ENCODE data around the gene C1orf159. TPM values are rescaled to one million over a fixed set of nuclear protein-coding genes. Genes with fewer than 3 reads are reported as not detected.

The C1orf159 gene
- polyA plus RNA-seq, 12 donors, result 3.5 to 11.4 (median 5.6) TPM; not detected in 1

GRCh38 chr1:1040004-1040991 is 75.6 kb downstream of the C1orf159 start:
- peak; percentile 58 for DNase-seq

GRCh38 chr1:1039145-1039910 is 76.6 kb downstream of the C1orf159 start:
- no peak for DNase-seq

- DNase-seq, result no peak
These were observed 77.2 kb downstream of the C1orf159 start for GRCh38 chr1:1038694-1039093.

GRCh38 chr1:1037366-1038327 is 78.2 kb downstream of the C1orf159 start:
- DNase-seq, result no peak

- no peak for DNase-seq
These were observed 80.5 kb downstream of the C1orf159 start for GRCh38 chr1:1035291-1035943.

GRCh38 chr1:1034439-1034781 is 81.5 kb downstream of the C1orf159 start:
- no peak for DNase-seq

GRCh38 chr1:1033731-1034438 is 82.0 kb downstream of the C1orf159 start:
- DNase-seq, result no peak

- peak; percentile 63 for DNase-seq
These were observed 82.8 kb downstream of the C1orf159 start for GRCh38 chr1:1033009-1033587.

GRCh38 chr1:1032424-1032823 is 83.5 kb downstream of the C1orf159 start:
- no peak for DNase-seq

Other genes starting within 250 kb of the C1orf159 start
- 10 to 100 TPM in 1 of 12 donors, 1 to 10 TPM in 10, not detected in 1; 2.1 to 23.0 (median 4.0) TPM for gene SAMD11, start 192.2 kb downstream of the C1orf159 start, polyA plus RNA-seq (ENCODE audit: insufficient read length in 12 of 12)
- gene NOC2L, start 156.8 kb downstream of the C1orf159 start, polyA plus RNA-seq (ENCODE audit: insufficient read length in 12 of 12), result 10 to 100 TPM in 11 of 12 donors, not detected in 1; 30.3 to 46.8 (median 38.0) TPM
- 10 to 100 TPM in 1 of 12 donors, 1 to 10 TPM in 9, not detected in 2; 2.6 to 11.4 (median 4.8) TPM for gene KLHL17, start 155.5 kb downstream of the C1orf159 start, polyA plus RNA-seq (ENCODE audit: insufficient read length in 12 of 12)
- gene PLEKHN1, start 149.6 kb downstream of the C1orf159 start, polyA plus RNA-seq (ENCODE audit: insufficient read length in 12 of 12), result 1 to 10 TPM in 3 of 12 donors, not detected in 9; 1.2 to 6.2 (median 1.4) TPM
- gene PERM1, start 134.0 kb downstream of the C1orf159 start, polyA plus RNA-seq (ENCODE audit: insufficient read length in 12 of 12), result 1 to 10 TPM in 9 of 12 donors, under 1 TPM in 1, not detected in 2; 0.73 to 5.3 (median 1.7) TPM
- 10 to 100 TPM in 7 of 12 donors, 1 to 10 TPM in 4, not detected in 1; 6.4 to 34.3 (median 10.3) TPM for gene HES4, start 116.0 kb downstream of the C1orf159 start, polyA plus RNA-seq (ENCODE audit: insufficient read length in 12 of 12)
- gene ISG15, start 102.6 kb downstream of the C1orf159 start, polyA plus RNA-seq (ENCODE audit: insufficient read length in 12 of 12), result 10 to 100 TPM in 1 of 12 donors, 1 to 10 TPM in 10, not detected in 1; 5.0 to 28.8 (median 6.8) TPM
- gene AGRN, start 96.0 kb downstream of the C1orf159 start, polyA plus RNA-seq (ENCODE audit: insufficient read length in 12 of 12), result 10 to 100 TPM in 11 of 12 donors, not detected in 1; 26.2 to 84.3 (median 35.7) TPM
- under 1 TPM in 5 of 12 donors, not detected in 7; 0.09 to 0.43 (median 0.13) TPM for gene RNF223, start 41.8 kb downstream of the C1orf159 start, polyA plus RNA-seq (ENCODE audit: insufficient read length in 12 of 12)
- gene TTLL10, start 57.8 kb upstream of the C1orf159 start, polyA plus RNA-seq (ENCODE audit: insufficient read length in 12 of 12), result under 1 TPM in 7 of 12 donors, not detected in 5; 0.10 to 0.72 (median 0.33) TPM
- gene TNFRSF18, start 90.5 kb upstream of the C1orf159 start, polyA plus RNA-seq (ENCODE audit: insufficient read length in 12 of 12), result 1 to 10 TPM in 9 of 12 donors, under 1 TPM in 1, not detected in 2; 0.87 to 4.2 (median 2.6) TPM
- gene TNFRSF4, start 98.1 kb upstream of the C1orf159 start, polyA plus RNA-seq (ENCODE audit: insufficient read length in 12 of 12), result 1 to 10 TPM in 10 of 12 donors, not detected in 2; 1.1 to 2.5 (median 1.7) TPM
- 100 to 1,000 TPM in 2 of 12 donors, 10 to 100 TPM in 9, not detected in 1; 71.1 to 160 (median 81.8) TPM for gene SDF4, start 115.9 kb upstream of the C1orf159 start, polyA plus RNA-seq (ENCODE audit: insufficient read length in 12 of 12)
- 100 to 1,000 TPM in 1 of 12 donors, 10 to 100 TPM in 11; 12.3 to 155 (median 16.1) TPM for gene B3GALT6, start 116.1 kb upstream of the C1orf159 start, polyA plus RNA-seq (ENCODE audit: insufficient read length in 12 of 12)
- gene C1QTNF12, start 130.6 kb upstream of the C1orf159 start, polyA plus RNA-seq (ENCODE audit: insufficient read length in 12 of 12), result 1 to 10 TPM in 10 of 12 donors, not detected in 2; 2.0 to 5.4 (median 2.4) TPM
- gene UBE2J2, start 157.8 kb upstream of the C1orf159 start, polyA plus RNA-seq (ENCODE audit: insufficient read length in 12 of 12), result 10 to 100 TPM in 11 of 12 donors, not detected in 1; 28.1 to 52.6 (median 37.7) TPM
- 10 to 100 TPM in 1 of 12 donors, 1 to 10 TPM in 10, not detected in 1; 2.4 to 10.0 (median 4.3) TPM for gene SCNN1D, start 164.3 kb upstream of the C1orf159 start, polyA plus RNA-seq (ENCODE audit: insufficient read length in 12 of 12)
- gene ACAP3, start 191.8 kb upstream of the C1orf159 start, polyA plus RNA-seq (ENCODE audit: insufficient read length in 12 of 12), result 10 to 100 TPM in 11 of 12 donors, not detected in 1; 27.5 to 88.5 (median 36.2) TPM
- gene PUSL1, start 192.5 kb upstream of the C1orf159 start, polyA plus RNA-seq (ENCODE audit: insufficient read length in 12 of 12), result 1 to 10 TPM in 10 of 12 donors, not detected in 2; 3.3 to 8.0 (median 5.2) TPM
- 100 to 1,000 TPM in 2 of 12 donors, 10 to 100 TPM in 9, not detected in 1; 60.1 to 138 (median 75.5) TPM for gene INTS11, start 208.6 kb upstream of the C1orf159 start, polyA plus RNA-seq (ENCODE audit: insufficient read length in 12 of 12)
- gene CPTP, start 208.7 kb upstream of the C1orf159 start, polyA plus RNA-seq (ENCODE audit: insufficient read length in 12 of 12), result 10 to 100 TPM in 11 of 12 donors, not detected in 1; 10.5 to 22.7 (median 13.5) TPM
- 1 to 10 TPM in 10 of 12 donors, not detected in 2; 1.0 to 4.6 (median 2.1) TPM for gene TAS1R3, start 215.2 kb upstream of the C1orf159 start, polyA plus RNA-seq (ENCODE audit: insufficient read length in 12 of 12)
- gene DVL1, start 233.3 kb upstream of the C1orf159 start, polyA plus RNA-seq (ENCODE audit: insufficient read length in 12 of 12), result 10 to 100 TPM in 11 of 12 donors, not detected in 1; 24.2 to 54.3 (median 33.0) TPM
- gene MXRA8, start 242.5 kb upstream of the C1orf159 start, polyA plus RNA-seq (ENCODE audit: insufficient read length in 12 of 12), result 100 to 1,000 TPM in 2 of 12 donors, 10 to 100 TPM in 9, not detected in 1; 48.9 to 192 (median 66.7) TPM